Endothelial cell of umbilical vein (primary cell): Measurements from ENCODE around the gene NRARP. TPM values are rescaled to one million over a fixed set of nuclear protein-coding genes. Genes with fewer than 3 reads are reported as not detected.

Experiments used
- BruUV-seq: library from RNA; stranded (reverse); fragments of 400-500 nt; replicated peaks from 2 replicates; lab custom pipeline; 2021; lab: Mats Ljungman, UMichigan
- CTCF ChIA-PET: fragments of 300-600, 350-600 bp; sonication (Branson Sonifier 250); formaldehyde crosslinking; loops from one replicate; lab custom pipeline; 2021; ENCODE audit warnings: antibody characterized with exemption, inconsistent platforms; lab: Charles Lee
- POLR2A ChIA-PET: fragments of 300-600, 350-600 bp; sonication (Branson Sonifier 250); formaldehyde crosslinking; loops from one replicate; lab custom pipeline; 2021; ENCODE audit warnings: antibody characterized with exemption, inconsistent platforms; lab: Charles Lee
- DNase-seq: peaks from one replicate; pipeline ENCODE4 v3.0.0-alpha.2; 2011; ENCODE audit warnings: low read depth, low spot score
- FAIRE-seq: peaks from 2 replicates; lab custom pipeline; 2011; peaks lifted over from hg19 to GRCh38; lab: Jason Lieb, UNC
- H2AFZ ChIP-seq: 2 replicates; pipeline ENCODE4 v1.6.0; 2012; ENCODE audit warnings: low read depth, low read length, control low read depth, inconsistent platforms
- H3K27ac ChIP-seq: 2 replicates; pipeline ENCODE4 v1.5.1; 2011; ENCODE audit warnings: low read depth, mild to moderate bottlenecking, control low read depth, low read length, moderate library complexity; ENCODE audit not compliant: insufficient read depth
- H3K27me3 ChIP-seq, 2 experiments: 2 replicates each; pipeline versions ENCODE4 v1.6.0 to v1.6.1; 2011; ENCODE audit warnings: low read length in 2 of 2, mixed read lengths in 1 of 2; ENCODE audit not compliant: control insufficient read depth in 2 of 2, insufficient read depth in 2 of 2
- H3K36me3 ChIP-seq, 2 experiments: 2 replicates in 1 of 2; 3 replicates in 1 of 2; pipeline ENCODE4 v1.5.1; 2011; ENCODE audit warnings: low read length in 2 of 2, mild to moderate bottlenecking in 1 of 2, moderate library complexity in 1 of 2; ENCODE audit not compliant: control insufficient read depth in 2 of 2, insufficient read depth in 2 of 2; ENCODE audit errors: extremely low read depth in 1 of 2
- H3K4me1 ChIP-seq: 3 replicates; pipeline ENCODE4 v1.5.1; 2011; ENCODE audit warnings: mild to moderate bottlenecking, low read length; ENCODE audit not compliant: control insufficient read depth, insufficient read depth; ENCODE audit errors: extremely low read depth
- H3K4me2 ChIP-seq: 2 replicates; pipeline ENCODE4 v1.6.1; 2011; ENCODE audit warnings: low read length, control low read depth, mixed read lengths; ENCODE audit not compliant: insufficient read depth
- H3K4me3 ChIP-seq, 3 experiments: fragments of 200-600 bp in 1 of 3; sonication (generic), shearing (Covaris generic) in 1 of 3; replicated peaks in 1 of 3; 2 replicates each; pipeline ENCODE4 v1.5.1; 2011 to 2016; ENCODE audit warnings: control low read depth in 3 of 3, low read length in 3 of 3, mild to moderate bottlenecking in 2 of 3, inconsistent platforms in 1 of 3, low read depth in 1 of 3, moderate library complexity in 1 of 3; ENCODE audit not compliant: insufficient read depth in 1 of 3
- H3K79me2 ChIP-seq: 2 replicates; pipeline ENCODE4 v1.6.0; 2012; ENCODE audit warnings: low read length, inconsistent platforms; ENCODE audit not compliant: control insufficient read depth, insufficient read depth
- H3K9ac ChIP-seq: replicated peaks from 2 replicates; pipeline ENCODE3; 2011; ENCODE audit warnings: low read length, control low read depth; ENCODE audit not compliant: insufficient read depth; ENCODE audit errors: extremely low read depth
- H3K9me1 ChIP-seq: replicated peaks from 3 replicates; pipeline ENCODE4 v1.6.0; 2011; ENCODE audit warnings: mild to moderate bottlenecking, low read length; ENCODE audit not compliant: control insufficient read depth, insufficient read depth; ENCODE audit errors: extremely low read depth
- H3K9me3 ChIP-seq: replicated peaks from 2 replicates; pipeline ENCODE4 v1.5.1; 2012; ENCODE audit warnings: low read length, inconsistent platforms; ENCODE audit not compliant: control insufficient read depth, insufficient read depth
- H4K20me1 ChIP-seq: replicated peaks from 2 replicates; pipeline ENCODE3; 2011; ENCODE audit warnings: mild to moderate bottlenecking, low read length; ENCODE audit not compliant: control insufficient read depth, insufficient read depth; ENCODE audit errors: extremely low read depth
- EZH2 ChIP-seq: IDR thresholded peaks from 2 replicates; pipeline ENCODE4 v1.6.1; 2012; ENCODE audit warnings: borderline replicate concordance, low read depth, mild to moderate bottlenecking, moderate library complexity, low read length, inconsistent platforms; ENCODE audit not compliant: severe bottlenecking
- FOS ChIP-seq: IDR thresholded peaks from 2 replicates; pipeline ENCODE4 v1.6.1; 2011; ENCODE audit warnings: mild to moderate bottlenecking, low read length, moderate library complexity, borderline replicate concordance; ENCODE audit not compliant: insufficient read depth
- GATA2 ChIP-seq: IDR thresholded peaks from 2 replicates; pipeline ENCODE4 v1.7.0; 2011; ENCODE audit warnings: low read depth, mild to moderate bottlenecking, moderate library complexity, mixed read lengths, low read length; ENCODE audit not compliant: insufficient read length, insufficient read depth
- JUN ChIP-seq: IDR thresholded peaks from 2 replicates; pipeline ENCODE4 v1.6.1; 2011; ENCODE audit warnings: borderline replicate concordance, low read depth; ENCODE audit not compliant: insufficient read length, insufficient read depth
- MYC ChIP-seq: IDR thresholded peaks from one replicate; pipeline ENCODE4 v1.6.1; 2011; ENCODE audit warnings: mild to moderate bottlenecking, low read depth, low read length
- POLR2A ChIP-seq: IDR thresholded peaks from 2 replicates; pipeline ENCODE4 v1.6.1; 2012; ENCODE audit warnings: low read depth, mild to moderate bottlenecking, control low read depth, low read length
- POLR2AphosphoS5 ChIP-seq: IDR thresholded peaks from 2 replicates; pipeline ENCODE4 v1.6.1; 2012; ENCODE audit warnings: low read depth, mild to moderate bottlenecking, control low read depth, low read length, moderate library complexity; ENCODE audit not compliant: insufficient read depth
- dilution Hi-C: fragments of 300-500 bp; cut with MboI; formaldehyde crosslinking; loops from one replicate; pipeline ENCODE4 v1.15.0; 2019; ENCODE audit warnings: low sequenced_read_pairs; ENCODE audit not compliant: extremely low pct_ligation_motif_present
- intact Hi-C: fragments of 100-400 bp; cut with micrococcal nuclease; formaldehyde crosslinking; loops from one replicate; pipeline ENCODE4 v1.10.0; 2022
- polyA plus RNA-seq, 4 experiments: library from polyadenylated mRNA; depleted of rRNA in 3 of 4; stranded (reverse) in 3 of 4; unstranded in 1 of 4; fragments of >200 nt; gene quantifications; 2 replicates each; pipeline versions ENCODE4 v1.2.1 to v1.2.3, GENCODE V29; 2011 to 2012; ENCODE audit warnings: missing spikeins in 1 of 4
- total RNA-seq: library from RNA; stranded (reverse); gene quantifications from 2 replicates; pipeline ENCODE4 v1.2.3, GENCODE V29; 2021
- TF ChIP-seq, protein P1 (sequence below), 2 donors: IDR thresholded peaks; 1 replicate in 1 of 2; 2 replicates in 1 of 2; pipeline ENCODE4 v1.5.1; 2011; ENCODE audit warnings: low read length in 2 of 2, mild to moderate bottlenecking in 2 of 2, moderate library complexity in 2 of 2, control low read depth in 1 of 2, inconsistent platforms in 1 of 2, low read depth in 1 of 2; ENCODE audit not compliant: insufficient read depth in 1 of 2; ENCODE audit errors: extremely low read depth in 1 of 2
- TF ChIP-seq, protein P2 (sequence below): IDR thresholded peaks from 2 replicates; pipeline ENCODE4 v1.6.1; 2011; ENCODE audit not compliant: insufficient read depth, insufficient read length

The NRARP gene
- total and polyA plus RNA-seq, 2 donors (not counting 3 experiments of a cell fraction or from before 2014, with no cell fraction given): 50.0 to 72.9 TPM

DNA sequence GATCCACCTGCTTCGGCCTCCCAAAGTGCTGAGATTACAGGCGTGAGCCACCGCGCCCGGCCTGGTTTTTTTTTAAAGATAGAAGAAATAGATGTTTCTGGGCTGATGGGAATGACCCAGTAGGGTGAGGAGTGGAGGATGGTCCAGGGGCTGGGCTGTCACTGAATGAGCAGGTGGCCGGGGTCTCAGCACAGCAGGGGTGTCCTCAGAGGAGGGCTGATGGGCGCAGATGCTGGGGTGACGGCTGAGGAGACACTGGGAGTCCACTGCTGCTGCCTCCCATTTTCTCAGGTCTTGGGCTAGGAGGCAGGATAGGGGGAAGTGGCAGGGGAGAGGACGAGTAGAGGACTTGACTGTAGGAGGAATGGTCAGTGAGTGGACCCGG, 26.9 kb downstream of the NRARP start:
- Histone ChIP-seq H3K27ac (no peak overlapping the region), H2AFZ (no peak overlapping the region), H4K20me1 (no peaks in the 10 kb centered on the region), H3K9me3 (no peaks in the 10 kb centered on the region), H3K9me1 (no peaks in the 10 kb centered on the region), H3K9ac (no peak overlapping the region), H3K36me3 (peaks cover 10 to 22% of the 10 kb centered on the region in 2 experiments), H3K4me2 (no peak overlapping the region), H3K79me2 (peaks cover 25% of the 10 kb centered on the region), H3K4me1 (peaks cover 19% of the 10 kb centered on the region), H3K27me3 (no peaks in the 10 kb centered on the region), H3K4me3 (no peak overlapping the region)
- CTCF ChIA-PET: no interaction called here
- DNase-seq (no peak), FAIRE-seq (no peak)
- dilution Hi-C loops: no loop called here
- POLR2A ChIA-PET: no interaction called here
- no TSS peak for BruUV-seq
- intact Hi-C loops: no loop called here
- TF ChIP-seq, protein P1, sequence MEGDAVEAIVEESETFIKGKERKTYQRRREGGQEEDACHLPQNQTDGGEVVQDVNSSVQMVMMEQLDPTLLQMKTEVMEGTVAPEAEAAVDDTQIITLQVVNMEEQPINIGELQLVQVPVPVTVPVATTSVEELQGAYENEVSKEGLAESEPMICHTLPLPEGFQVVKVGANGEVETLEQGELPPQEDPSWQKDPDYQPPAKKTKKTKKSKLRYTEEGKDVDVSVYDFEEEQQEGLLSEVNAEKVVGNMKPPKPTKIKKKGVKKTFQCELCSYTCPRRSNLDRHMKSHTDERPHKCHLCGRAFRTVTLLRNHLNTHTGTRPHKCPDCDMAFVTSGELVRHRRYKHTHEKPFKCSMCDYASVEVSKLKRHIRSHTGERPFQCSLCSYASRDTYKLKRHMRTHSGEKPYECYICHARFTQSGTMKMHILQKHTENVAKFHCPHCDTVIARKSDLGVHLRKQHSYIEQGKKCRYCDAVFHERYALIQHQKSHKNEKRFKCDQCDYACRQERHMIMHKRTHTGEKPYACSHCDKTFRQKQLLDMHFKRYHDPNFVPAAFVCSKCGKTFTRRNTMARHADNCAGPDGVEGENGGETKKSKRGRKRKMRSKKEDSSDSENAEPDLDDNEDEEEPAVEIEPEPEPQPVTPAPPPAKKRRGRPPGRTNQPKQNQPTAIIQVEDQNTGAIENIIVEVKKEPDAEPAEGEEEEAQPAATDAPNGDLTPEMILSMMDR (IDR thresholded peaks at IDR 0.05; ENCODE audit: extremely low read depth in 1 of 2, insufficient read depth in 1 of 2, low read depth in 1 of 2, low read length in 2 of 2): no peak
- TF ChIP-seq POLR2A: no peak
- TF ChIP-seq POLR2AphosphoS5: no peak
- TF ChIP-seq EZH2: no peak
- no peak for TF ChIP-seq JUN
- TF ChIP-seq, protein P2, sequence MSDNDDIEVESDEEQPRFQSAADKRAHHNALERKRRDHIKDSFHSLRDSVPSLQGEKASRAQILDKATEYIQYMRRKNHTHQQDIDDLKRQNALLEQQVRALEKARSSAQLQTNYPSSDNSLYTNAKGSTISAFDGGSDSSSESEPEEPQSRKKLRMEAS: no peak
- TF ChIP-seq MYC: no peak
- no peak for TF ChIP-seq GATA2
- no peak for TF ChIP-seq FOS
